ENCODE measurements around the gene TRABD2B.

DNA sequence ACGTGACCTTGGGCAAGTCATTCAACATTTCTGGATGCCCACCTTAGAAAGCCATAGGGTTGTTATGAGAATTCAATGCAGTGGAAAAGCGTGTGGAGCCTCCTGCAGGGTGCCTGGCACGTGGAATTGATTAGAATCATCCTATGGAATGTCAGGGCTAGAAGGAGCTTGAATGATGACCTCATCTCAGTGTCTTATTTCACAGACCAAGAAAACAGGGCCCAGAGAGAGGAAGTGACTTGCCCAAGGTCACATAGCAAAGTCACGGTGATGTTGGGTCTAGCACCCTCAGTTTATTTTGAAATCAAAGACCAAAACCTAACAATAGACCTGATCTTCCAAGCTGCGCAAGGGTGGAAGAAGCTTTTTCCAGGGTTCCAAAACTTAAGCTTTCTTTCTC is 6.0 kb downstream of the TRABD2B start:
- TF ChIP-seq, protein P1, sequence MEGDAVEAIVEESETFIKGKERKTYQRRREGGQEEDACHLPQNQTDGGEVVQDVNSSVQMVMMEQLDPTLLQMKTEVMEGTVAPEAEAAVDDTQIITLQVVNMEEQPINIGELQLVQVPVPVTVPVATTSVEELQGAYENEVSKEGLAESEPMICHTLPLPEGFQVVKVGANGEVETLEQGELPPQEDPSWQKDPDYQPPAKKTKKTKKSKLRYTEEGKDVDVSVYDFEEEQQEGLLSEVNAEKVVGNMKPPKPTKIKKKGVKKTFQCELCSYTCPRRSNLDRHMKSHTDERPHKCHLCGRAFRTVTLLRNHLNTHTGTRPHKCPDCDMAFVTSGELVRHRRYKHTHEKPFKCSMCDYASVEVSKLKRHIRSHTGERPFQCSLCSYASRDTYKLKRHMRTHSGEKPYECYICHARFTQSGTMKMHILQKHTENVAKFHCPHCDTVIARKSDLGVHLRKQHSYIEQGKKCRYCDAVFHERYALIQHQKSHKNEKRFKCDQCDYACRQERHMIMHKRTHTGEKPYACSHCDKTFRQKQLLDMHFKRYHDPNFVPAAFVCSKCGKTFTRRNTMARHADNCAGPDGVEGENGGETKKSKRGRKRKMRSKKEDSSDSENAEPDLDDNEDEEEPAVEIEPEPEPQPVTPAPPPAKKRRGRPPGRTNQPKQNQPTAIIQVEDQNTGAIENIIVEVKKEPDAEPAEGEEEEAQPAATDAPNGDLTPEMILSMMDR (IDR thresholded peaks at IDR 0.05) = no peak
- no peak for TF ChIP-seq NFYB (CRISPR knock-in tag; conservative IDR thresholded peaks at IDR 0.05; ENCODE audit: low read depth)
- TF ChIP-seq ZNF121 (CRISPR knock-in tag; IDR thresholded peaks at IDR 0.05) = 0 out of 2 replicates have a peak, but pooled peaks have one; percentile 56
- no peak for TF ChIP-seq CBFB (CRISPR knock-in tag; IDR thresholded peaks at IDR 0.05; ENCODE audit: low read depth)
- TF ChIP-seq, protein P2, sequence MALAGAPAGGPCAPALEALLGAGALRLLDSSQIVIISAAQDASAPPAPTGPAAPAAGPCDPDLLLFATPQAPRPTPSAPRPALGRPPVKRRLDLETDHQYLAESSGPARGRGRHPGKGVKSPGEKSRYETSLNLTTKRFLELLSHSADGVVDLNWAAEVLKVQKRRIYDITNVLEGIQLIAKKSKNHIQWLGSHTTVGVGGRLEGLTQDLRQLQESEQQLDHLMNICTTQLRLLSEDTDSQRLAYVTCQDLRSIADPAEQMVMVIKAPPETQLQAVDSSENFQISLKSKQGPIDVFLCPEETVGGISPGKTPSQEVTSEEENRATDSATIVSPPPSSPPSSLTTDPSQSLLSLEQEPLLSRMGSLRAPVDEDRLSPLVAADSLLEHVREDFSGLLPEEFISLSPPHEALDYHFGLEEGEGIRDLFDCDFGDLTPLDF (CRISPR knock-in tag; IDR thresholded peaks at IDR 0.05) = no peak
- TF ChIP-seq, protein P3, sequence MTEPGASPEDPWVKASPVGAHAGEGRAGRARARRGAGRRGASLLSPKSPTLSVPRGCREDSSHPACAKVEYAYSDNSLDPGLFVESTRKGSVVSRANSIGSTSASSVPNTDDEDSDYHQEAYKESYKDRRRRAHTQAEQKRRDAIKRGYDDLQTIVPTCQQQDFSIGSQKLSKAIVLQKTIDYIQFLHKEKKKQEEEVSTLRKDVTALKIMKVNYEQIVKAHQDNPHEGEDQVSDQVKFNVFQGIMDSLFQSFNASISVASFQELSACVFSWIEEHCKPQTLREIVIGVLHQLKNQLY (CRISPR knock-in tag; IDR thresholded peaks at IDR 0.05) = no peak

Data from WTC11 (cell line).